Neuronal stem cell (in vitro differentiated cells): Measurements from ENCODE around the gene AHRR.
"Not testable (repeated sequence)": the region's sequence is repeated elsewhere in the genome, so short reads cannot be mapped to it uniquely, and the experiment has no call there.

Source experiments
- DNase-seq: peaks from one replicate; pipeline ENCODE4 v3.0.0-alpha.2; 2013; ENCODE audit warnings: low spot score
- H2AFZ ChIP-seq: one replicate; pipeline ENCODE4 v1.6.1; 2013; ENCODE audit warnings: mild to moderate bottlenecking, low read length, inconsistent platforms
- H2AK5ac ChIP-seq: 2 replicates; pipeline ENCODE4 v1.6.1; 2013; ENCODE audit warnings: low read depth, mild to moderate bottlenecking, inconsistent platforms, low read length, moderate library complexity, mixed read lengths
- H2BK120ac ChIP-seq: 2 replicates; pipeline ENCODE4 v1.6.1; 2013; ENCODE audit warnings: low read depth, mild to moderate bottlenecking, inconsistent platforms, low read length, moderate library complexity, mixed read lengths
- H2BK12ac ChIP-seq: one replicate; pipeline ENCODE4 v1.6.1; 2013; ENCODE audit warnings: low read length, inconsistent platforms
- H2BK15ac ChIP-seq: 2 replicates; pipeline ENCODE4 v1.6.1; 2013; ENCODE audit warnings: mild to moderate bottlenecking, low read length, inconsistent platforms, mixed read lengths
- H2BK5ac ChIP-seq: one replicate; pipeline ENCODE4 v1.6.1; 2013; ENCODE audit warnings: inconsistent platforms, mild to moderate bottlenecking, low read length, moderate library complexity
- H3K14ac ChIP-seq: one replicate; pipeline ENCODE4 v1.6.1; 2013; ENCODE audit warnings: low read length, inconsistent platforms
- H3K18ac ChIP-seq: 2 replicates; pipeline ENCODE4 v1.6.1; 2013; ENCODE audit warnings: low read length, inconsistent platforms
- H3K23ac ChIP-seq: 2 replicates; pipeline ENCODE4 v1.6.1; 2013; ENCODE audit warnings: low read depth, mild to moderate bottlenecking, mixed read lengths, low read length, inconsistent platforms; ENCODE audit not compliant: poor library complexity
- H3K27ac ChIP-seq: replicated peaks from 3 replicates; pipeline ENCODE4 v1.5.1; 2013; ENCODE audit warnings: low read length, inconsistent platforms
- H3K27me3 ChIP-seq, 3 experiments: 2 replicates each; pipeline ENCODE4 v1.6.1; 2013; ENCODE audit warnings: low read length in 3 of 3, mild to moderate bottlenecking in 2 of 3, inconsistent platforms in 1 of 3, low read depth in 1 of 3, mixed read lengths in 1 of 3, moderate library complexity in 1 of 3; ENCODE audit not compliant: control insufficient read depth in 3 of 3, insufficient read depth in 3 of 3
- H3K36me3 ChIP-seq, 2 donors: replicated peaks in 1 of 2; 2 replicates each; pipeline ENCODE4 v1.6.1; 2013; ENCODE audit warnings: low read length in 2 of 2; ENCODE audit not compliant: control insufficient read depth in 2 of 2, insufficient read depth in 2 of 2
- H3K4ac ChIP-seq: 2 replicates; pipeline ENCODE4 v1.6.1; 2013; ENCODE audit warnings: inconsistent platforms, mild to moderate bottlenecking, low read length, moderate library complexity
- H3K4me1 ChIP-seq, 2 donors: 1 replicate in 1 of 2; 2 replicates in 1 of 2; pipeline ENCODE4 v1.6.1; 2013; ENCODE audit warnings: low read length in 2 of 2, low read depth in 1 of 2; ENCODE audit not compliant: control insufficient read depth in 2 of 2, insufficient read depth in 1 of 2
- H3K4me2 ChIP-seq: one replicate; pipeline ENCODE4 v1.6.1; 2013; ENCODE audit warnings: mild to moderate bottlenecking, low read length, inconsistent platforms; ENCODE audit not compliant: insufficient read depth, poor library complexity, severe bottlenecking
- H3K4me3 ChIP-seq, 2 donors: 2 replicates each; pipeline ENCODE4 v1.5.1; 2013; ENCODE audit warnings: low read length in 2 of 2, mild to moderate bottlenecking in 2 of 2, inconsistent platforms in 1 of 2, moderate library complexity in 1 of 2
- H3K79me1 ChIP-seq: one replicate; pipeline ENCODE4 v1.6.1; 2013; ENCODE audit warnings: low read depth, mild to moderate bottlenecking, inconsistent platforms, low read length, moderate library complexity
- H3K9ac ChIP-seq: one replicate; pipeline ENCODE4 v1.6.1; 2013; ENCODE audit warnings: mild to moderate bottlenecking, low read depth, low read length, inconsistent platforms; ENCODE audit not compliant: poor library complexity
- H3K9me3 ChIP-seq, 2 donors: replicated peaks in 1 of 2; 2 replicates each; pipeline versions ENCODE3 to v1.6.1; 2013; ENCODE audit warnings: low read length in 2 of 2, mild to moderate bottlenecking in 2 of 2, inconsistent platforms in 1 of 2, low read depth in 1 of 2, mixed read lengths in 1 of 2, moderate library complexity in 1 of 2; ENCODE audit not compliant: control insufficient read depth in 2 of 2, insufficient read depth in 1 of 2
- H4K8ac ChIP-seq: one replicate; pipeline ENCODE4 v1.6.1; 2013; ENCODE audit warnings: low read depth, mild to moderate bottlenecking, inconsistent platforms, low read length, moderate library complexity
- H4K91ac ChIP-seq: one replicate; pipeline ENCODE4 v1.6.1; 2013; ENCODE audit warnings: low read length, low read depth, mild to moderate bottlenecking, inconsistent platforms; ENCODE audit not compliant: poor library complexity
- WGBS, 2 donors: extraction: QIAGEN DNeasy Blood & Tissue Kit; methylation state at CpG; one replicate each; pipeline ENCODE4 v1.1.7; 2013; ENCODE audit warnings: missing lambda C conversion rate in 2 of 2, mixed read lengths in 1 of 2; ENCODE audit not compliant: insufficient read length in 2 of 2, insufficient replicate concordance in 1 of 2; ENCODE audit errors: extremely low coverage in 2 of 2; 5-methylcytosine and 5-hydroxymethylcytosine counted together

AHRR gene

GRCh38 chr5:303741-304140 is 17.8 kb upstream of the AHRR start:
- not testable (repeated sequence) for H2BK5ac ChIP-seq, H3K27ac ChIP-seq, H2AFZ ChIP-seq, H3K4ac ChIP-seq, H3K4me3 ChIP-seq, H3K79me1 ChIP-seq, H3K4me1 ChIP-seq, DNase-seq, H2BK12ac ChIP-seq, H3K18ac ChIP-seq, H3K9ac ChIP-seq, H3K14ac ChIP-seq, H2BK120ac ChIP-seq, H2AK5ac ChIP-seq, H2BK15ac ChIP-seq, H3K23ac ChIP-seq, H4K91ac ChIP-seq, H3K9me3 ChIP-seq, H3K27me3 ChIP-seq, H3K4me2 ChIP-seq, H4K8ac ChIP-seq
- H3K36me3 ChIP-seq = peaks cover 9 to 36% of the 10 kb centered on the region in 2 donors
- WGBS, 2 donors = no CpG with 5 or more reads among the region's 8 CpGs

GRCh38 chr5:305050-305449 is 16.5 kb upstream of the AHRR start:
- no peak overlapping the region for H3K4me2 ChIP-seq

GRCh38 chr5:305459-305858 is 16.1 kb upstream of the AHRR start:
- H3K4me2 ChIP-seq = no peak overlapping the region
- DNase-seq = no peak

More at GRCh38 chr5:305050-305449, 16.5 kb upstream of the AHRR start:
- Histone ChIP-seq H3K27me3 (no peaks in the 10 kb centered on the region), H4K8ac (no peak overlapping the region), H2AFZ (no peak overlapping the region), H2BK120ac (no peak overlapping the region), H2BK12ac (no peak overlapping the region), H3K14ac (no peak overlapping the region), H3K79me1 (peaks cover 3% of the 10 kb centered on the region), H2BK15ac (no peak overlapping the region), H3K4ac (no peak overlapping the region), H2AK5ac (no peak overlapping the region), H3K4me1 (peaks cover 0 to 3% of the 10 kb centered on the region in 2 donors), H2BK5ac (no peak overlapping the region), H3K27ac (no peak overlapping the region), H3K9me3 (no peaks in the 10 kb centered on the region), H3K36me3 (peaks cover 9 to 44% of the 10 kb centered on the region in 2 donors), H3K23ac (peak overlapping the region; percentile 55), H3K9ac (no peak overlapping the region), H3K18ac (no peak overlapping the region), H3K4me3 (no peak overlapping the region), H4K91ac (no peak overlapping the region)
- WGBS, 2 donors = no CpG with 5 or more reads among the region's 9 CpGs
- no peak for DNase-seq

GRCh38 chr5:306011-306805 is 15.3 kb upstream of the AHRR start:
- no peak overlapping the region for H3K4me2 ChIP-seq
- no peaks in the 10 kb centered on the region for H3K27me3 ChIP-seq
- H3K79me1 ChIP-seq = peaks cover 3% of the 10 kb centered on the region
- H2BK15ac ChIP-seq = no peak overlapping the region
- H2BK12ac ChIP-seq = no peak overlapping the region
- H3K14ac ChIP-seq = no peak overlapping the region
- H3K9me3 ChIP-seq = no peaks in the 10 kb centered on the region
- no peak overlapping the region for H2AFZ ChIP-seq
- no peak overlapping the region for H3K4ac ChIP-seq
- no peak overlapping the region for H2BK5ac ChIP-seq
- no peak overlapping the region for H4K91ac ChIP-seq
- H3K9ac ChIP-seq = peak overlapping the region; percentile 7
- no CpG with 5 or more reads among the region's 28 CpGs for WGBS, 2 donors
- H3K27ac ChIP-seq = no peak overlapping the region
- H2AK5ac ChIP-seq = no peak overlapping the region
- H3K4me3 ChIP-seq = no peak overlapping the region
- no peak overlapping the region for H4K8ac ChIP-seq
- peaks cover 0 to 3% of the 10 kb centered on the region in 2 donors for H3K4me1 ChIP-seq
- H2BK120ac ChIP-seq = no peak overlapping the region
- peaks cover 15 to 53% of the 10 kb centered on the region in 2 donors for H3K36me3 ChIP-seq
- H3K18ac ChIP-seq = no peak overlapping the region
- DNase-seq = no peak
- no peak overlapping the region for H3K23ac ChIP-seq

More at GRCh38 chr5:305459-305858, 16.1 kb upstream of the AHRR start:
- Histone ChIP-seq H4K8ac (peak overlapping the region; percentile 6), H3K4me1 (peaks cover 0 to 3% of the 10 kb centered on the region in 2 donors), H3K23ac (peak overlapping the region; percentile 55), H3K4ac (no peak overlapping the region), H3K9me3 (no peaks in the 10 kb centered on the region), H3K4me3 (no peak overlapping the region), H3K18ac (no peak overlapping the region), H4K91ac (peak overlapping the region; percentile 5), H3K79me1 (peaks cover 3% of the 10 kb centered on the region), H3K36me3 (peaks cover 10 to 49% of the 10 kb centered on the region in 2 donors), H2BK120ac (no peak overlapping the region), H3K27me3 (no peaks in the 10 kb centered on the region), H2BK5ac (no peak overlapping the region), H2AK5ac (no peak overlapping the region), H2BK15ac (no peak overlapping the region), H2AFZ (no peak overlapping the region), H3K27ac (no peak overlapping the region), H3K14ac (no peak overlapping the region), H2BK12ac (peak overlapping the region; percentile 46), H3K9ac (peak overlapping the region; percentile 44)
- no CpG with 5 or more reads among the region's 14 CpGs for WGBS, 2 donors
